Limb (tissue), 2 donors: ENCODE data around the gene GRM1.

Experiments
- DNase-seq, 2 donors: peaks; one replicate each; pipeline ENCODE4 v3.0.0-alpha.2; 2016; ENCODE audit errors: extremely low spot score in 2 of 2

Gene GRM1

GRCh38 chr6:146456886-146457285 is 428.0 kb downstream of the GRM1 start:
- no peak for DNase-seq

DNA sequence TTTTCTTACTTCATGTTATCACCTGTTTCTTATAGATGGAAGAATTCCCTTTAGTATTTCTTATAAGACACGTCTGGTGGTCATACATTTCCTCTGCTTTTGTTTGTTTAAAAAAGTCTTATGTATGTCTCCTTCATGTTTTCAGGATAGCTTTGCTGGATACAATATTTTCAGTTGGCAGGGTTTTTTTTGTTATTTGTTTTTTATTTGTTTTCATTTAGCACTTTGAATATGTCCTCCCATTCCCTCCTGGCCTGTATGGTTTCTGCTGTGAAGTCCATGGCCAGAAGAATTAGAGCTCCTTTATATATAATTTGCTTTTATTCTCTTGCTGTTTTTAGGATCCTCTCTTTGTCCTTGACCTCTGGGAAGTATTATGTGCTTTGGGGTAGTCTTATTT is 432.1 kb downstream of the GRM1 start:
- no peak for DNase-seq

DNA sequence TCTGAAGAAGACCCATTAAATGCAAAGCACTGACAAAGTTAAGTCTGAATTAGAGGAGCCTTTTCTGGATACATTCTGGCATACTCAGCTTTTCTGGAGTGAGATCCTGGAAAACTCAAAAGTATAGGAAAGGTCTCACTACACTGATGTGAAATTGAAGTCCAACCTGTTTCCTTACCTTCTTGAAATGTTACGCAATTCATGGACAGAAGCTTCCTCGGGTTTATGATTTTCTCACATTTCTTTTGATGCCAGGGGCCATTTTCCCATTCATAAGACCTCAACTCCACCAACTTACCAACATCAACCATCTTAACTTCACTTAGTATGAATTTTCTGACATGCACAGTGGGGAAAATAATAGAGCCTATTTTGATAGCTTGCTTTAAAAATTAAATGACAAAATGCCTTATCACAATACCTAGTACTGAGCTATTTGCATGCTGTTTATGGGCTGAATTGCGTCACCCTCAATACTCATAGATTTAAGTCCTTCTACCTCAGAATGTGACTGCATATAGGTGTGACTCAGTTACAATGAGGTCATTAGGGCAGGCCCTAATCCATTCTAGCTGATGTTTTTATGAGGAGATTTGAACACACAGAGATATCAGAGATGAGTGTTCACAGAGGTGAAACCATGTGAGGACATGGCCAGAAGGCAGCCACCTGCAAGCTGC is 441.4 kb downstream of the GRM1 start:
- no peak for DNase-seq

DNA sequence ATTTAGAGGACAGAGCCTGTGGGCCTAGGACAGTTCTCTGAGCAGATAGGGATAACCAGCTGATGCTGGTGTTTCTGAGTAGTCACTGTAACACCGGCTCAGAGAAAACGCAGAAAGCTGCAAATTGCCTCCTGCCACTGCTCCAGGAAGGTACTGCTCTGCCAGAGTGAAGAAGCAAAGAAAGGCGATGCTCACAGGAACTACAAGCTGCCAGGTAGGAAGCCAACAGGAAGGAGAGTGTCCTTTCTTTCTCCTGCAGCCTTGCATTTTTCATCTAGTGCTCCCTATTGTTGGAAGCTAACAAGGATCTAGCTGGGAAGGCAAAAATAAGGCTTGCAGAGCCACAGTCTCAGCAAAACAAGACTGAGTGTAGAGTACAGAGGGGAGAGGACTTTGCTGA is 444.1 kb downstream of the GRM1 start:
- no peak for DNase-seq

GRCh38 chr6:146481527-146481926 is 452.7 kb downstream of the GRM1 start:
- no peak for DNase-seq

DNA sequence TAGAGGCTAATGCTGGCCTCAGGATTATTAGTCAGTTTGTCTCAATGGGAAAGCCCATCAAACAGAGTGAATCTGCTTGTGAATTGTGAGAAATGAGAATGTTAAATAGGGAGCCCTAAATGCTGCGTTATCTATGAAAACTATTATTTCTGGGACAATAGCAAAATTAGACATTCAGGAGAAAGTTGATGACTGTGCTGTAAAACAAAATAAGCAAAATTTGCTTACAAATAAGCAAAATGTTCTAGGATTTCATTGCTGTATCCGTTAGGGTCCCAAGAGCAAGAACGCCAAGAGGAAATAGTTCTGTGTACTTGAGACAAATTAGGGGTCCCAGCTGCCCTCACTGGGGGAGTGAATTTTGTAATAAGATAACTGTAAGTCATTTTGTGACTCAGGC is 455.5 kb downstream of the GRM1 start:
- no peak for DNase-seq
